Endometrial microvascular endothelial cells (primary cell): ENCODE data around the gene FAU. TPM values are rescaled to one million over a fixed set of nuclear protein-coding genes. Genes with fewer than 3 reads are reported as not detected.

Experiments
- in situ Hi-C: cut with HindIII; loops from 2 replicates; pipeline ENCODE4 v1.10.0; 2017; ENCODE audit warnings: low sequenced_read_pairs, low pct_unique_long_range_greater_than_20kb; ENCODE audit errors: inconsistent ontology term
- total RNA-seq: library from RNA; depleted of rRNA; stranded (reverse); fragments of >200 nt; gene quantifications from one replicate; pipeline ENCODE4 v1.2.3, GENCODE V29; 2015; ENCODE audit errors: inconsistent ontology term

The FAU gene
- total RNA-seq, 1 donor from 2014 or later, result 393 TPM

GRCh38 chr11:65111744-65112545 is 10.0 kb downstream of the FAU start, which contains the start of gene TM7SF2:
TSS of gene TM7SF2 (plus strand) at chr11:65111872. CDS start at chr11:65112016, 144 bp downstream.
- in situ Hi-C loops, result no loop called here

GRCh38 chr11:65111159-65111743 is 10.7 kb downstream of the FAU start:
- in situ Hi-C loops, result no loop called here

GRCh38 chr11:65110354-65110861 is 11.5 kb downstream of the FAU start:
- in situ Hi-C loops, result no loop called here

GRCh38 chr11:65109231-65110198 is 12.4 kb downstream of the FAU start:
- in situ Hi-C loops, result no loop called here

GRCh38 chr11:65108469-65109123 is 13.3 kb downstream of the FAU start:
- in situ Hi-C loops, result no loop called here

GRCh38 chr11:65107751-65108468 is 14.0 kb downstream of the FAU start:
- in situ Hi-C loops, result no loop called here

GRCh38 chr11:65107078-65107477 is 14.9 kb downstream of the FAU start:
- in situ Hi-C loops, result no loop called here

GRCh38 chr11:65104628-65105027 is 17.3 kb downstream of the FAU start:
- in situ Hi-C loops, result no loop called here

GRCh38 chr11:65103476-65103875 is 18.5 kb downstream of the FAU start:
- in situ Hi-C loops, result no loop called here

GRCh38 chr11:65102142-65103095 is 19.5 kb downstream of the FAU start:
- in situ Hi-C loops, result no loop called here

- in situ Hi-C loops, result no loop called here
Measured at GRCh38 chr11:65100674-65101350, 21.1 kb downstream of the FAU start.

GRCh38 chr11:65096926-65097325 is 25.0 kb downstream of the FAU start:
- in situ Hi-C loops, result no loop called here

- in situ Hi-C loops, result no loop called here
Measured at GRCh38 chr11:65095974-65096806, 25.7 kb downstream of the FAU start, which contains the start of gene VPS51. TSS of gene VPS51 (plus strand) at chr11:65096214. CDS start at chr11:65096251, 37 bp downstream.

GRCh38 chr11:65095427-65095826 is 26.5 kb downstream of the FAU start:
- in situ Hi-C loops, result no loop called here

GRCh38 chr11:65090628-65091027 is 31.3 kb downstream of the FAU start:
- in situ Hi-C loops, result no loop called here

- in situ Hi-C loops, result no loop called here
Measured at GRCh38 chr11:65089621-65090020, 32.3 kb downstream of the FAU start.
